ENCODE results near the gene AICDA.
A peak's percentile ranks its signal among the peaks of the same experiment; 100 is the strongest.
"Not testable (repeated sequence)": the region's sequence is repeated elsewhere in the genome, so short reads cannot be mapped to it uniquely, and the experiment has no call there.

AICDA gene

GRCh38 chr12:8622646-8623045, 10.0 kb upstream of the AICDA start:
- Histone ChIP-seq H3K79me2 (ENCODE audit: control insufficient read depth, low read length) (no peaks in the 10 kb centered on the region), H3K4me3 (ENCODE audit: low read length) (no peak overlapping the region), H3K4me2 (ENCODE audit: low read length) (no peak overlapping the region), H3K9me2 (replicated peaks; ENCODE audit: control insufficient read depth, low read length) (no peaks in the 10 kb centered on the region), H3K4me1 (ENCODE audit: control insufficient read depth, low read length) (peaks cover 7% of the 10 kb centered on the region), H3K36me3 (ENCODE audit: control insufficient read depth, low read length) (no peaks in the 10 kb centered on the region), H3F3A (ENCODE audit: control insufficient read depth, insufficient read depth) (peaks cover 2% of the 10 kb centered on the region; the same call in 1 of the 2 replicates), H4K20me1 (ENCODE audit: control insufficient read depth, insufficient read depth, low read depth, low read length) (no peaks in the 10 kb centered on the region), H3K27ac (ENCODE audit: low read depth, low read length) (no peak overlapping the region), H3K9me3 (ENCODE audit: control insufficient read depth, insufficient read depth, low read length) (peaks cover 3% of the 10 kb centered on the region; the same call in 1 of the 2 replicates), H3K27me3 (ENCODE audit: control insufficient read depth, low read length) (no peaks in the 10 kb centered on the region)
- no peak for TF ChIP-seq EZH2phosphoT487 (IDR thresholded peaks at IDR 0.05; ENCODE audit: borderline replicate concordance, low read length)
- no peak for TF ChIP-seq CTCF (IDR thresholded peaks at IDR 0.05; ENCODE audit: low read depth, low read length, poor library complexity, severe bottlenecking)

GRCh38 chr12:8615206-8615605, 2.5 kb upstream of the AICDA start:
- no peak for TF ChIP-seq CTCF (IDR thresholded peaks at IDR 0.05; ENCODE audit: low read depth, low read length, poor library complexity, severe bottlenecking)
- no peak for TF ChIP-seq EZH2phosphoT487 (IDR thresholded peaks at IDR 0.05; ENCODE audit: borderline replicate concordance, low read length)
- H3K9me3 ChIP-seq (ENCODE audit: control insufficient read depth, insufficient read depth, low read length), result no peaks in the 10 kb centered on the region

DNA sequence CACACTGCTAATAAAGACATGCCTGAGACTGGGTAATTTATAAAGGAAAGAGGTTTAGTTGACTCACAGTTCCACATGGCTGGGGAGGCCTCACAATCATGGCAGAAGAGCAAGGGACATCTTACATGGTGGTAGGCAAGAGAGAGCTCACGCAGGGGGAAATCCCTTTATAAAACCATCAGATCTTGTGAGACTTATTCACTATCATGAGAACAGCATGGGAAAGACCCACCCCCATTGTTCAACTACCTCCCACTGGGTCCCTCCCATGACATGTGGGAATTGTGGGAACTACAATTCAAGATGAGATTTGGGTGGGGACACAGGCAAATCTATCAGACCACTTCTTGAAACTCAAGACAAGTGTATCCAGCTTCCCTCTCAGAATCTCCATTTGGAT, 1.2 kb upstream of the AICDA start:
- H3K9me3 ChIP-seq (ENCODE audit: control insufficient read depth, insufficient read depth, low read length); H4K20me1 ChIP-seq (ENCODE audit: control insufficient read depth, insufficient read depth, low read depth, low read length); H3K36me3 ChIP-seq (ENCODE audit: control insufficient read depth, low read length); H3K79me2 ChIP-seq (ENCODE audit: control insufficient read depth, low read length); H3K4me3 ChIP-seq (ENCODE audit: low read length); H3K9me2 ChIP-seq (replicated peaks; ENCODE audit: control insufficient read depth, low read length); H3K27me3 ChIP-seq (ENCODE audit: control insufficient read depth, low read length); H3K27ac ChIP-seq (ENCODE audit: low read depth, low read length); H3K4me2 ChIP-seq (ENCODE audit: low read length); H3F3A ChIP-seq (ENCODE audit: control insufficient read depth, insufficient read depth): not testable (repeated sequence)
- H3K4me1 ChIP-seq (ENCODE audit: control insufficient read depth, low read length), result peaks cover 39% of the 10 kb centered on the region

More at GRCh38 chr12:8615206-8615605, 2.5 kb upstream of the AICDA start:
- Histone ChIP-seq H3K36me3 (ENCODE audit: control insufficient read depth, low read length) (no peaks in the 10 kb centered on the region), H3K4me3 (ENCODE audit: low read length) (no peak overlapping the region), H3K4me1 (ENCODE audit: control insufficient read depth, low read length) (peaks cover 31% of the 10 kb centered on the region), H3F3A (ENCODE audit: control insufficient read depth, insufficient read depth) (no peaks in the 10 kb centered on the region), H3K27me3 (ENCODE audit: control insufficient read depth, low read length) (no peaks in the 10 kb centered on the region), H3K4me2 (ENCODE audit: low read length) (no peak overlapping the region), H3K27ac (ENCODE audit: low read depth, low read length) (no peak overlapping the region), H3K9me2 (replicated peaks; ENCODE audit: control insufficient read depth, low read length) (no peaks in the 10 kb centered on the region), H3K79me2 (ENCODE audit: control insufficient read depth, low read length) (no peaks in the 10 kb centered on the region), H4K20me1 (ENCODE audit: control insufficient read depth, insufficient read depth, low read depth, low read length) (no peaks in the 10 kb centered on the region)

DNA sequence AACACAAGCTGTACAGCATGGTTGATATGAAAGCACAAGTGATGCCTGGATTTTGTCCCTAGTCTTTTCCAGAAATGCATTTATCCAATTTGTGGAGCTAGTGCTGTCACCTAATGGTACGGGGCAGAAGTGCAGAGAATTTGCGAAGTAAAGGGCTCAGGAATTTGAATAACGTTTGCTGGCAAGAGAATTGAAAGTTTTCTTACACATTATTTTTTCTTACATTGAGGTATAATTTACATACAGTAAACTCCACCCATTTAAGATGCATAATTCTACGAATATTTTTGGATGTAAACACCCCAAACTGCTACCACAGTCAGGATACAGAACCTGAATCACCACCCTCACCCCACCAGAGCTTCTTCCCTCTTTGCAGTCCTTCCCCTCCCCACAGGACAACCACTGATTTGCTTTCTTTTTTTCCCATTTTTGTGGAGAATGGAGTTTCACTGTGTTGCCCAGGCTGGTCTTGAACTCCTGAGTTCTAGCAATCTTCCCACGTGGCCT, 3.5 kb downstream of the AICDA start:
- peak; percentile 93 for TF ChIP-seq CTCF (IDR thresholded peaks at IDR 0.05; ENCODE audit: low read depth, low read length, poor library complexity, severe bottlenecking)
- TF ChIP-seq EZH2phosphoT487 (IDR thresholded peaks at IDR 0.05; ENCODE audit: borderline replicate concordance, low read length), result no peak
- Histone ChIP-seq H3K79me2 (ENCODE audit: control insufficient read depth, low read length) (no peaks in the 10 kb centered on the region), H3K27me3 (ENCODE audit: control insufficient read depth, low read length) (no peaks in the 10 kb centered on the region), H3K36me3 (ENCODE audit: control insufficient read depth, low read length) (no peaks in the 10 kb centered on the region), H3K9me3 (ENCODE audit: control insufficient read depth, insufficient read depth, low read length) (no peaks in the 10 kb centered on the region), H3K4me1 (ENCODE audit: control insufficient read depth, low read length) (peaks cover 41% of the 10 kb centered on the region), H3K4me2 (ENCODE audit: low read length) (peak overlapping the region; percentile 49), H3K4me3 (ENCODE audit: low read length) (peak overlapping the region; percentile 14), H3K9me2 (replicated peaks; ENCODE audit: control insufficient read depth, low read length) (no peaks in the 10 kb centered on the region), H3K27ac (ENCODE audit: low read depth, low read length) (no peak overlapping the region), H4K20me1 (ENCODE audit: control insufficient read depth, insufficient read depth, low read depth, low read length) (no peaks in the 10 kb centered on the region), H3F3A (ENCODE audit: control insufficient read depth, insufficient read depth) (no peaks in the 10 kb centered on the region)

Data from DOHH2 (cell line).